ENCODE measurements around the gene PACRG.

The PACRG gene

GRCh38 chr6:162921510-162922040, 193.8 kb downstream of the PACRG start:
- in situ Hi-C loops (cut with HindIII; ENCODE audit: low sequenced_read_pairs): no loop called here

GRCh38 chr6:162922563-162923166, 194.9 kb downstream of the PACRG start:
- in situ Hi-C loops (cut with HindIII; ENCODE audit: low sequenced_read_pairs): no loop called here

GRCh38 chr6:162934844-162935243, 207.1 kb downstream of the PACRG start:
- in situ Hi-C loops (cut with HindIII; ENCODE audit: low sequenced_read_pairs): no loop called here

GRCh38 chr6:162940426-162940825, 212.7 kb downstream of the PACRG start:
- in situ Hi-C loops (cut with HindIII; ENCODE audit: low sequenced_read_pairs): no loop called here

- in situ Hi-C loops (cut with HindIII; ENCODE audit: low sequenced_read_pairs): no loop called here
Measured at GRCh38 chr6:162941128-162941527, 213.4 kb downstream of the PACRG start.

GRCh38 chr6:162942866-162943265, 215.1 kb downstream of the PACRG start:
- in situ Hi-C loops (cut with HindIII; ENCODE audit: low sequenced_read_pairs): no loop called here

GRCh38 chr6:162943369-162943768, 215.6 kb downstream of the PACRG start:
- in situ Hi-C loops (cut with HindIII; ENCODE audit: low sequenced_read_pairs): no loop called here

- in situ Hi-C loops (cut with HindIII; ENCODE audit: low sequenced_read_pairs): no loop called here
Measured at GRCh38 chr6:162951164-162951743, 223.5 kb downstream of the PACRG start.

GRCh38 chr6:162952423-162952822, 224.6 kb downstream of the PACRG start:
- in situ Hi-C loops (cut with HindIII; ENCODE audit: low sequenced_read_pairs): no loop called here

GRCh38 chr6:162957062-162957461, 229.3 kb downstream of the PACRG start:
- in situ Hi-C loops (cut with HindIII; ENCODE audit: low sequenced_read_pairs): no loop called here

GRCh38 chr6:162960679-162961457, 233.1 kb downstream of the PACRG start:
- in situ Hi-C loops (cut with HindIII; ENCODE audit: low sequenced_read_pairs): no loop called here

- in situ Hi-C loops (cut with HindIII; ENCODE audit: low sequenced_read_pairs): no loop called here
Measured at GRCh38 chr6:162962093-162962492, 234.3 kb downstream of the PACRG start.

- in situ Hi-C loops (cut with HindIII; ENCODE audit: low sequenced_read_pairs): no loop called here
Measured at GRCh38 chr6:162963861-162964260, 236.1 kb downstream of the PACRG start.

- in situ Hi-C loops (cut with HindIII; ENCODE audit: low sequenced_read_pairs): no loop called here
Measured at GRCh38 chr6:162964488-162965140, 236.8 kb downstream of the PACRG start.

GRCh38 chr6:162965366-162965765, 237.6 kb downstream of the PACRG start:
- in situ Hi-C loops (cut with HindIII; ENCODE audit: low sequenced_read_pairs): no loop called here

- in situ Hi-C loops (cut with HindIII; ENCODE audit: low sequenced_read_pairs): no loop called here
Measured at GRCh38 chr6:162970246-162970645, 242.5 kb downstream of the PACRG start.

GRCh38 chr6:162971356-162971755, 243.6 kb downstream of the PACRG start:
- in situ Hi-C loops (cut with HindIII; ENCODE audit: low sequenced_read_pairs): no loop called here

GRCh38 chr6:162973151-162973872, 245.5 kb downstream of the PACRG start:
- in situ Hi-C loops (cut with HindIII; ENCODE audit: low sequenced_read_pairs): no loop called here

GRCh38 chr6:162973980-162974379, 246.2 kb downstream of the PACRG start:
- in situ Hi-C loops (cut with HindIII; ENCODE audit: low sequenced_read_pairs): no loop called here

GRCh38 chr6:162974685-162975084, 246.9 kb downstream of the PACRG start:
- in situ Hi-C loops (cut with HindIII; ENCODE audit: low sequenced_read_pairs): no loop called here

GRCh38 chr6:162976141-162976540, 248.4 kb downstream of the PACRG start:
- in situ Hi-C loops (cut with HindIII; ENCODE audit: low sequenced_read_pairs): no loop called here

Measured in DLD1 (cell line).